RWPE2 (cell line): ENCODE measurements around the gene FAM3C.

ENCODE experiments used
- ATAC-seq: fragments of 200-7000 bp; cut with Tn5 transposase; 3 replicates; pipeline ENCODE4 v1.9.1; 2021; ENCODE audit warnings: low read depth
- DNase-seq: peaks from one replicate; pipeline ENCODE4 v3.0.0-alpha.2; 2020; ENCODE audit warnings: low spot score
- H3K27ac ChIP-seq: fragments of 450-650 bp; 2 replicates; pipeline ENCODE4 v1.5.1; 2017; ENCODE audit warnings: mild to moderate bottlenecking; ENCODE audit not compliant: poor library complexity, severe bottlenecking
- H3K27me3 ChIP-seq: fragments of 250-450 bp; sonication (Bioruptor Pico); 2 replicates; pipeline ENCODE4 v1.5.1; 2021; ENCODE audit warnings: mild to moderate bottlenecking, moderate library complexity; ENCODE audit not compliant: insufficient read depth, poor library complexity, severe bottlenecking
- H3K36me3 ChIP-seq: fragments of 250-450 bp; sonication (Bioruptor Pico); 2 replicates; pipeline ENCODE4 v1.5.1; 2020; ENCODE audit warnings: low read depth, mild to moderate bottlenecking, moderate library complexity
- H3K4me1 ChIP-seq: fragments of 250-450 bp; sonication (Bioruptor Pico); 2 replicates; pipeline ENCODE4 v1.5.1; 2021; ENCODE audit warnings: mild to moderate bottlenecking, moderate library complexity; ENCODE audit not compliant: insufficient read depth, poor library complexity, severe bottlenecking
- H3K4me3 ChIP-seq: fragments of 250-450 bp; sonication (Bioruptor Pico); 2 replicates; pipeline ENCODE4 v1.5.1; 2021; ENCODE audit warnings: mild to moderate bottlenecking, moderate library complexity; ENCODE audit not compliant: severe bottlenecking
- H3K9me3 ChIP-seq: fragments of 250-450 bp; sonication (Bioruptor Pico); 2 replicates; pipeline ENCODE4 v1.5.1; 2021; ENCODE audit warnings: mild to moderate bottlenecking, moderate library complexity; ENCODE audit not compliant: severe bottlenecking
- TF ChIP-seq, protein P1 (sequence below): fragments of 450-650 bp; IDR thresholded peaks from one replicate; pipeline ENCODE4 v1.5.1; 2017; ENCODE audit warnings: mild to moderate bottlenecking, moderate library complexity; ENCODE audit not compliant: poor library complexity, severe bottlenecking

The FAM3C gene

DNA sequence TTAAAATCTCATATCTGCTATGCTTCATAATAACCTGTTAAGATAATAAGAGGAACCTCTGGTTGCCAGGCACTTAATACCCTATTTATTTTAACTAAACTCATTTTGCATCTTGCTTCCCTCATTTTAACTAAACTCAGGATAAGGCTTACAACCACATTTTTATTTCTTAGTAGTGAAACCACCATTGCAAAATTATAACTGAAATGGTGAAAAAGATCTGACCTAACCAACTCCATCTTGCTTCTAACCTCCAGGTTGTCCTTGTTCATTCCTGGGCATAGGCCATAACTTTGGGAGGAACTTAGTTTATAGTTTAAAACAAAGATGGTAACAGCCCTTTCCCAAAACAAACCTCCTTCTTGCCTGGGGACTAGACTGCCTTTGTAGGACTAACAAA, 6.0 kb downstream of the FAM3C start:
- H3K36me3 ChIP-seq, result peaks cover 24% of the 10 kb centered on the region
- no peak overlapping the region for H3K4me3 ChIP-seq
- peaks cover 9% of the 10 kb centered on the region for H3K4me1 ChIP-seq
- no peak overlapping the region for H3K27ac ChIP-seq
- TF ChIP-seq, protein P1, sequence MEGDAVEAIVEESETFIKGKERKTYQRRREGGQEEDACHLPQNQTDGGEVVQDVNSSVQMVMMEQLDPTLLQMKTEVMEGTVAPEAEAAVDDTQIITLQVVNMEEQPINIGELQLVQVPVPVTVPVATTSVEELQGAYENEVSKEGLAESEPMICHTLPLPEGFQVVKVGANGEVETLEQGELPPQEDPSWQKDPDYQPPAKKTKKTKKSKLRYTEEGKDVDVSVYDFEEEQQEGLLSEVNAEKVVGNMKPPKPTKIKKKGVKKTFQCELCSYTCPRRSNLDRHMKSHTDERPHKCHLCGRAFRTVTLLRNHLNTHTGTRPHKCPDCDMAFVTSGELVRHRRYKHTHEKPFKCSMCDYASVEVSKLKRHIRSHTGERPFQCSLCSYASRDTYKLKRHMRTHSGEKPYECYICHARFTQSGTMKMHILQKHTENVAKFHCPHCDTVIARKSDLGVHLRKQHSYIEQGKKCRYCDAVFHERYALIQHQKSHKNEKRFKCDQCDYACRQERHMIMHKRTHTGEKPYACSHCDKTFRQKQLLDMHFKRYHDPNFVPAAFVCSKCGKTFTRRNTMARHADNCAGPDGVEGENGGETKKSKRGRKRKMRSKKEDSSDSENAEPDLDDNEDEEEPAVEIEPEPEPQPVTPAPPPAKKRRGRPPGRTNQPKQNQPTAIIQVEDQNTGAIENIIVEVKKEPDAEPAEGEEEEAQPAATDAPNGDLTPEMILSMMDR, result no peak
- DNase-seq (no peak), ATAC-seq (no peak)
- no peaks in the 10 kb centered on the region for H3K27me3 ChIP-seq
- H3K9me3 ChIP-seq, result no peaks in the 10 kb centered on the region

DNA sequence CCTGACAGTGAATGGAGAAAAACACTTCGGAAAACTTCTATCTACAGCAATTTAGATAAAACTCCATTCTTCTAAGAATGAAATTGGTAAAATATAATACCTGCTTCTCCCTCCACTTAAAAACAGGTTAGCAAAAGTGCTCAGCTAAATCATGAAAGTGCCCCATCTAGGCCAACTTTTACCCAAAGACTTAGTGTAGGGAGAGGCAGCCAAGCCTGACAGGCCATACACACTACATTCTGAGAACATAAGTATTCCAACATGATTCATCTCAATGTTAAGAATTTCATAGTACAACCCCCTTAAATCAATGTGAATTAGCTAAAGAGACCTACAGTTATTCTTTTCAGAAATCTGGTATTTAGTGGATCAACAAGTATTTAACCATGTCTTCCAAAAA, 7.2 kb downstream of the FAM3C start:
- no peak for ATAC-seq
- Histone ChIP-seq H3K4me3 (no peak overlapping the region), H3K27ac (no peak overlapping the region), H3K27me3 (no peaks in the 10 kb centered on the region), H3K9me3 (no peaks in the 10 kb centered on the region), H3K4me1 (no peaks in the 10 kb centered on the region), H3K36me3 (peaks cover 19% of the 10 kb centered on the region)
- TF ChIP-seq, protein P1, result no peak
- DNase-seq, result no peak

DNA sequence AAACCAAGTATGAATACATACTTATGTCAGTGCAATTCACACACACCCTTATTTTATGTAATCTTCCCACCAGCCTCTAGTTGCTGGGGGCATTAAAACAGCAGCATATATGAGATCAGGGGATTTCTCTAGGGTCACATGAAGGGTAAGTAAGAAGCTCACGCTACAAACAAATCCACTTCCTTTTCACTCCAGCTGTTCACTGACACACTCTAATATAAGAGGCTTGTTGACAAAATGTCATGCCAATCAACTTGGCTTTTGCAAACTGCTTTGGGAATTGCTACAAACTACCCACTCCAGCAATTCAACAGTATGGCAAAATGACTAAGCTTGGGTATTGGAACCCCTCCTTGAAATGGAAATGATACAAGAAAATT, 10.3 kb downstream of the FAM3C start:
- H3K36me3 ChIP-seq, result peaks cover 16% of the 10 kb centered on the region
- H3K27me3 ChIP-seq, result no peaks in the 10 kb centered on the region
- H3K4me1 ChIP-seq, result no peaks in the 10 kb centered on the region
- DNase-seq, result no peak
- TF ChIP-seq, protein P1, result no peak
- no peak for ATAC-seq
- no peak overlapping the region for H3K4me3 ChIP-seq
- H3K27ac ChIP-seq, result no peak overlapping the region
- H3K9me3 ChIP-seq, result no peaks in the 10 kb centered on the region

DNA sequence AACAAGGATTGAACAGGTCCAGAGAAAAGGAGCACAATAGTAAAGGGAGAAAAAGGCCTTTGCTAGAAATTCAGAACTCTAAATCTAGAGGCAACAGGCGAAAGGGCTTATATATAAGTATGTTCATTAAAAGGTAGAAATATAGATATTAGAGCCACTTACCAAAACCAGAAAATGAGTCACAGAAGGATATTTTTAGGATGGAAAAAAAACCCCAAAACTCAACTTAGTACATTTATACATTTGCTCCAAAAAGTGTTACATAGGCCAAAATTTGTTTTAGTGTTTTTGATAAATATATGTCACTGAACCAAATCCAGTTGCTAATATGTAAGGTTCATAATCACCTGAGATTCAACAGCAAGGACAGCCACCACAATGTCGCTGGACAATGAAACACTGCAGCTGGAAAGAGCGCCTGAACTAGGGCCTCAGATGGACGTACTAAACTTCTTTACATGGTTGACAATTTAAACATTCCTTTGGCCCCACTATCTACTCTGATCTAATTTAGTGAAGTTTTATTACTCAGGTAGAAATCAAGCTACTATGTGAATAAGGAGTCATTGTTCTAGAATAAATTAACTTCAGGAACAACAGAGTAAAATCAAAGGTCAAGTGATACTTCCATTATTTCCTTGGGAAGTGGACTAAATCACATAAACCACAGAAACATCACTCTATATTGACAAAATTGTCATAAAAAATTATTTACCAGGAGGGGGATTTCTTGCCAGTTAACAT, 10.9 kb downstream of the FAM3C start:
- H3K36me3 ChIP-seq, result peaks cover 17% of the 10 kb centered on the region
- H3K4me1 ChIP-seq, result no peaks in the 10 kb centered on the region
- no peak overlapping the region for H3K4me3 ChIP-seq
- H3K9me3 ChIP-seq, result no peaks in the 10 kb centered on the region
- DNase-seq (no peak), ATAC-seq (no peak)
- TF ChIP-seq, protein P1, result no peak
- H3K27ac ChIP-seq, result no peak overlapping the region
- no peaks in the 10 kb centered on the region for H3K27me3 ChIP-seq

DNA sequence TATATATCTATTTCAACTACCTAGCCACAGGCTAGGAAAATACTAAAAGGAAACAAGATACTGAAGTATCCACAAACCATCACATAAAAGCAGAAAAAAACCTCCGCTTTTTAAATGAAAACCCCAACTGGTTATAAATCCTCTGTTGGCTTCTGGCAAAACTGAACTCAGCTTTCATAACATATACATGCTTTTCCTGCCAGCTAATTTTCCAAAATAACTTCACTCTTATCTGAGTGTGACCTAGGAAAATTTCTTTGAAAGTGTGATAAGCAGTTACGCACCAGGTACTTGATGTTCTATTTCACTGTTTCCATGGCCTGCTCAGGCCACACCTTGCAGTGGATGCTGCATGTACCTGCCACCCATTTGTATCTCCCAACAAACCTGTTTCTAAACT, 11.8 kb downstream of the FAM3C start:
- Histone ChIP-seq H3K4me1 (no peaks in the 10 kb centered on the region), H3K27ac (no peak overlapping the region), H3K27me3 (no peaks in the 10 kb centered on the region), H3K4me3 (no peak overlapping the region), H3K9me3 (no peaks in the 10 kb centered on the region), H3K36me3 (peaks cover 20% of the 10 kb centered on the region)
- TF ChIP-seq, protein P1, result no peak
- ATAC-seq (no peak), DNase-seq (no peak)
